ENCODE results near the gene SATB2. TPM values are rescaled to one million over a fixed set of nuclear protein-coding genes. Genes with fewer than 3 reads are reported as not detected.
A peak's percentile ranks its signal among the peaks of the same experiment; 100 is the strongest.

Gene SATB2
- total RNA-seq, 2 donors from 2014 or later: 0.05 to 0.29 TPM

DNA sequence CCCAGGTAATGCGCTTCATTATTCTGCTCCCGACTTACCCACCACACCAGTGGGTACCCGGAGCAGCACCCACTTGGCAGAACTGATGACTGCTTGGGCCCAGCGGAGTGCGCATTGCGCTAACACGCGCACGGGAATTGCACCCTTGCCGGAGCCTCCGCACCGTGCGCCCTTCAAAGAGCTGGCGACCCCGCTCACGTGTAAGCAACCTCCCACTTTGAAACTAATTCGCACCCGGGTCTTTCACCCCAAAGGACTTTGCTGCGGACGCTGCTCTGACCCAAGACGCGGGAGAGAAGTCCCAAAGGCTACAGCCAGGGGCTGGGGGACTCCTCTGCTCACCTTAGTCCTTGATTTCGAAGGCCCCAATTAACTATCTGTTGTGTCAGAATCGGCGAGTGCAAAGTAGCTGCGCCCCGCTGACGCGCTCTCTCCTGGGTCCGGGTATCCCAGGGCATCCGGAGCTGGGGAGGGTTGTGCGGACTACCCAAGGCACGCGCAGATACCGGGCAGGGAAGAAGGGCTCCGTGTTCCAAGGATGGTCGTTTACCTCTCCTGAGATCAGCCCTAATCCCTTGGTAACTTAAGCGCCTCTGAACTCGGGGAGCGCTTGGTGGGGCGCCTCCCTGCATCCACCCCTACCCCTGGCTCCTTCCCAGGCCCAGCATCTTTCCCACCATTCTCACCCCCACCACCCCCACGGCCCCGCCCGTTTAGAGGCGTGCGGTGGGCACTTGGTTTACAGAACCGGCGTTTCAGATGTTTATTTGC lies 13.1 kb upstream of the SATB2 start:
- Mint-ChIP-seq H3K36me3 (ENCODE audit: low read depth) (peaks cover 2% of the 10 kb centered on the region), H3K27me3 (peaks cover 94% of the 10 kb centered on the region), H3K4me3 (no peak overlapping the region), H3K27ac (no peak overlapping the region), H3K4me1 (peaks cover 14% of the 10 kb centered on the region)
- H3K9me3 ChIP-seq (ENCODE audit: control insufficient read depth, low read length, poor library complexity, severe bottlenecking): no peaks in the 10 kb centered on the region
- no peak for ATAC-seq
- no peak for DNase-seq

DNA sequence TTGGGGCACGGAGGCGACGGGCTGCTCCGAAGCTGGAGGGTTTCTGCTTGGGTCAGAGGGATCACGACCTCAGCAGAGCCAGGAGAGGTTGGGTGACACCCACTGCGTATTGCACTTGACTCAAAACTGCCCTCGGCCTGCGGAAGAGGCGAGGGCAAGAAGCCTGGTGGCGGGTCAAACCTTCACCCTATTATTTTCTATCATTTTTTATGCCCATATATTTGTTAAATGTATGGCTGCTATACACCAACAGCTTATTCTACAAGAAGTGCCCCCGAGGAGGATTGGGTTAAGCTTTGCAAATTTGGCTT lies 12.6 kb upstream of the SATB2 start:
- no peak for DNase-seq
- Mint-ChIP-seq H3K27ac (no peak overlapping the region), H3K36me3 (ENCODE audit: low read depth) (peaks cover 2% of the 10 kb centered on the region), H3K4me1 (peaks cover 14% of the 10 kb centered on the region), H3K4me3 (no peak overlapping the region), H3K27me3 (peaks cover 95% of the 10 kb centered on the region)
- ATAC-seq: no peak
- H3K9me3 ChIP-seq (ENCODE audit: control insufficient read depth, low read length, poor library complexity, severe bottlenecking): no peaks in the 10 kb centered on the region

DNA sequence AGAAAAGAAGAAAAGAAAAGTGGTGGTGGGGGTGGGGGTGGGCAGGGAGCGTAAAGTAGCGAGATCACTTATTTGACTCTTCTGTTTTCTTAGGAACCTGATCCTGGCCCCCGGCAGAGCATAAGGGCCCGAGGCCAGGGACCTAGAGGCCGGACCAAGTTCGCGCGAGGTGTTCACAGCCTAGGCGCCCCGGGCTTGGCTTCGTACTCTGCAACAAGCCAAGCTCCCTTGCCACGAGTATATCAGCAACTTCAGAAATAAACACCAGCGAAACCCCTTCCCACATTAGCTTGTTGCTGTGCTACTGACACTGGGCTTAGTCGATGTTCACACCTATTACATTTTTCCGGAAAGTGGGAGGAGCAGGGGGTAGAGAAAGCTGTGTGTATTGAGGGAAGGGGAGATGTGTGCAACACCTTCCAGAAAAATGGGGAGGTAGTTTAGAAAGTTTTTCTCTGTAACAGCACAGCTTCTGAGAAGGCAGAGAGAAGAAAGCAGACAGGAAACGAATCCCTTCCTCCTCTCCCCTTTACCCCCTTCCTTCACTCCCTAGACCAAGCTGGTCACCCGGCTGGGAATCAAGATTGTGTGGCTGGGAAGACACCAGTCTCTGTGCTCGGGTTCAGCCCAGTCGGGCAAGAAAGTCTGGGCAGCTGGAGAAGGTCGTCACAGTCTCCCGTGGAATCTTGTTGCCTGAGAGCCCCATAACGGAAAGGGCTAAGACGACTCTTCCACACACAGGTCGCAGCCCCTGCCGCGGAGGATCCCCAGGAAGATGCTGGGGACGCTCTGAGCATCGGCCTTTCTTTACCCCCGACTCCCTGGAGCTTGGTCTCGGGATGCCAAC lies 12.0 kb upstream of the SATB2 start:
- H3K27me3 Mint-ChIP-seq: peaks cover 89% of the 10 kb centered on the region
- H3K27ac Mint-ChIP-seq: no peak overlapping the region
- DNase-seq (no peak), ATAC-seq (no peak)
- H3K4me3 Mint-ChIP-seq: peak overlapping the region; percentile 73
- no peaks in the 10 kb centered on the region for H3K9me3 ChIP-seq (ENCODE audit: control insufficient read depth, low read length, poor library complexity, severe bottlenecking)
- peaks cover 2% of the 10 kb centered on the region for H3K36me3 Mint-ChIP-seq (ENCODE audit: low read depth)
- peaks cover 14% of the 10 kb centered on the region for H3K4me1 Mint-ChIP-seq

DNA sequence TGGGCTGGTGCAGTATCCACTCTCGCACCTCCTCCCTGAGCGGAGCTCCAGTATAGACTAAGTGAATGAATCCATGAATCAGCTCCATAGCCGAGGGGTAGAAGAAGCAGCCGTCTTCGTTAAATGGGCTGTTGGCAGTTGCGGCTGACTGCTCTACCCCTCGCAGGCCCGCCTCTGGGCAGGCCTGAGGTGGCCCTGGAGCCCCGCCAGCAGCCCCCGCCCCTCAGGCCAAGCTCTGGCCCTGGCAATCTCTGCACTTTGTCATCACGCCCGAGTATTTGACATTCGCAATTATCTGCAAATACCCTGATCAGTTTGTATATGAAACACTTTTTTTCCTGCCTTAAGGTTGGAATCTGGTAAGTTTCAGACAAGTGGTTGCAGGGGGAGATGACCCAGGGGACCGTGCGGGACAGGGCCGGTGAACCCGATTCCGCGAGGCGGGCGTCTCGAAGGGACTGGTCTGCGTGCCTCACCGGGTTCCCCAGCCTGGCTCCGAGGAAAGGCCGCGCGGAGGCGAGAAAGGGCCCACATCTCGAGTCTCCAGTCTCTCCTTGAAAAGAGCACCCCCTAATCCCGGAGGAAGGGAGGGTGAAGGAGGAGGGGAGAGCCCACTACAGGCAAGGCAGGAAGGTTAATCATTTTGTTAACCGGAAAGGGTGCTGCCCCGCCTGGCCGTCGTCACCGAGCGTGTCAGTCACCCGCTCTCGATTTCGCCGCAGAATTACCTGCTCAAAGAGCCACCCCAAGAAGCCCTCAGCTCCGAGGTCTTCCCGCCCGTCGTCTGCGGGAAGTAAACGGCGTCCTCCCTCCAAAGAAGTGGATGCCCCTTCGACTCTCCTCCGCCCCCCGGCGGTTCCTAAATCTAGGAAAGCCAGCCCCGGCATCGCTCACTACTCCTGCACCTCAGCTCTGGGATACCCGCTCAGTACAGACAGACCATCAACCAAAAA lies 11.1 kb upstream of the SATB2 start:
- H3K27me3 Mint-ChIP-seq: peaks cover 80% of the 10 kb centered on the region
- no peak for ATAC-seq
- H3K27ac Mint-ChIP-seq: no peak overlapping the region
- H3K4me3 Mint-ChIP-seq: peak overlapping the region; percentile 73
- H3K9me3 ChIP-seq (ENCODE audit: control insufficient read depth, low read length, poor library complexity, severe bottlenecking): no peaks in the 10 kb centered on the region
- H3K4me1 Mint-ChIP-seq: peaks cover 14% of the 10 kb centered on the region
- no peak for DNase-seq
- peaks cover 2% of the 10 kb centered on the region for H3K36me3 Mint-ChIP-seq (ENCODE audit: low read depth)

DNA sequence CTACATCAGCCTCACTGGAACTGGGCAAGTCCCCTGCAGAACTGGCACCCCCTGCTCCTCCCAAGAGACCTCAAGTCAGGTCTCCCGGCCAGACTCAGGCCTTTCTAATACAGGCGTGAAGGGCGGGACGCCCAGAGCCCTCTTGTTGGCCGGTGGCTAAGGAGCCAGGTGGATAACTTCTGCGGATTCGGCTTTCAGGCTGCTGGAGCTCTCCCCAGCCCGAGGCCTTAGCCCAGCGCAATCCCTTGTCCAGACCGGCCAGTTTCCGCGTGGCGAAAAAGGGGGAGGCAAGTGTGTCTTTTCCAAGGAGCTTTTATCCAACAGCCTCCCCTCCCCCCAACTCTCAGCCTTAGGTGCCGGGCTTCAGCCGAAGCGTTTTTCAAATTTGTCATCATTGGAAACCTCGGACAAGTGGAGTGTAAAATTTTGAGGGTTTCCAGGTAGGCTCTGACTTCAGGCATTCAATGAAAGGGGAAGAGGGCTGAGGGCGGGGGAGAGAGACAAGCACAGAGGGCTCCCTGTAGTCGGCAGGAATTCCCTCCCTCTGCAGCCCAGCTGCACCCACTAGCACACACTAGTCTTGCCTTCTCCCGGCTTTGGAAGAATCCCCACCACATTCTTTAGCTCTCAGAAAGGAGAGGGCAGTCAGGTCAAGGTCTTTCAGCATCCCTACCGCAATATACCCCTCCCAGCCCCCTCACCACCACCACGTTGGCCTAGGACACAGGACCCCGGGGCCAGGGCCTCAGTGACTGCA lies 9.5 kb upstream of the SATB2 start:
- DNase-seq: no peak
- H3K27ac Mint-ChIP-seq: no peak overlapping the region
- peaks cover 11% of the 10 kb centered on the region for H3K4me1 Mint-ChIP-seq
- H3K9me3 ChIP-seq (ENCODE audit: control insufficient read depth, low read length, poor library complexity, severe bottlenecking): no peaks in the 10 kb centered on the region
- H3K27me3 Mint-ChIP-seq: peaks cover 70% of the 10 kb centered on the region
- ATAC-seq: no peak
- H3K4me3 Mint-ChIP-seq: no peak overlapping the region
- H3K36me3 Mint-ChIP-seq (ENCODE audit: low read depth): peaks cover 2% of the 10 kb centered on the region

DNA sequence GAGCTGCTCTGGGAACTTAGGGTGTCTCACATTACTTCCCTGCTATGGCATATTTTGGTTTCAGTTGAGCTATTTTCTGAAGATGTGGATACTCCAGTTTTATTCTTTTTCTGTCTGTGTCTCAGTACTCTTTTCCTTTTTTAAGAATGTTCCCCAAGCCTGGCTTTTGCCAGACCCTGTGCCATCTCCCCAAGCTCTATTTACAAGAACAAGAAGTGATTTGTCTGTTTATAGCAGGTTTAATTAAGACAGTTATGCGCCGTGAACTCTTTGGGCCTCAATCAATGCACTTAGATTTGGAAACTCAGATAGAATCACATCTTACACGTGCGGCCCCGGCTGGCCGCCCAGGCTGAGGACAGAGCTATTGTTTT lies 8.9 kb upstream of the SATB2 start:
- no peak for ATAC-seq
- H3K36me3 Mint-ChIP-seq (ENCODE audit: low read depth): peaks cover 2% of the 10 kb centered on the region
- no peak overlapping the region for H3K27ac Mint-ChIP-seq
- peaks cover 2% of the 10 kb centered on the region for H3K9me3 ChIP-seq (ENCODE audit: control insufficient read depth, low read length, poor library complexity, severe bottlenecking)
- peaks cover 70% of the 10 kb centered on the region for H3K27me3 Mint-ChIP-seq
- H3K4me1 Mint-ChIP-seq: peaks cover 11% of the 10 kb centered on the region
- no peak overlapping the region for H3K4me3 Mint-ChIP-seq
- no peak for DNase-seq

DNA sequence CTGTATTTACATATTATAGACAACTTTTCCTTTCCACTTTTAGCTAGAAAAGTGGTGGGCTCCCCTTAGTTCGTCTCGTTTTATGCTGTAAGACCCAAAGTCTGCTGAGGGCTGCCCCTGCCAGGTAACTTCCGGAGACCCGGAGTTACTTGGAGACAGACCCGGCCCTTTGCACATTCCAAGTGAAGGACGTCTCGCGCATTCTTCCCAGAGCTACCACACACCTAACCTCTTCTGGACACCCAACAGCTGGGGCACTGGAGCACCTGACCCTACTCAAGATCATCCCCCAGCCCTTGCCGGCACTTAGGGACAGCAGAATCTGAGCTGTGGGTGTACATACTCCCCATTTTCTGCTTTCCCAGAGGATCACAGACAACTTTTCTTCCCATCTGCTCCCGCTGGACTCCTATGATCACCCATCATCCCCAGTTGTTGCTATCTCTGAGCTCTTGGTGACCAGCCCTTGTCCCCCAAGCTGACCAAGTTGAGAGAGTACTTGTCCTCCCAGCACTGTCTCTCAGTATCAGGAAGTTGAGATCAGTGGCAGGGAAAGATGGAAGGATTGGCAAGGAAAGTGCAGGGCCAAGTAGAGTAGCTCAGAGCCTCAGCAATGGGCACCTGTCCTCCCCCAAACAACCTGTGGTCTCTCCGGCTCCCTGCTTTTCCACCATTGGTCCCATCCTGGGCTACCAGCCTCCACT lies 8.4 kb upstream of the SATB2 start:
- H3K4me3 Mint-ChIP-seq: no peak overlapping the region
- peaks cover 70% of the 10 kb centered on the region for H3K27me3 Mint-ChIP-seq
- no peak for DNase-seq
- no peak for ATAC-seq
- peaks cover 11% of the 10 kb centered on the region for H3K4me1 Mint-ChIP-seq
- peaks cover 6% of the 10 kb centered on the region for H3K9me3 ChIP-seq (ENCODE audit: control insufficient read depth, low read length, poor library complexity, severe bottlenecking)
- H3K36me3 Mint-ChIP-seq (ENCODE audit: low read depth): peaks cover 2% of the 10 kb centered on the region
- no peak overlapping the region for H3K27ac Mint-ChIP-seq

DNA sequence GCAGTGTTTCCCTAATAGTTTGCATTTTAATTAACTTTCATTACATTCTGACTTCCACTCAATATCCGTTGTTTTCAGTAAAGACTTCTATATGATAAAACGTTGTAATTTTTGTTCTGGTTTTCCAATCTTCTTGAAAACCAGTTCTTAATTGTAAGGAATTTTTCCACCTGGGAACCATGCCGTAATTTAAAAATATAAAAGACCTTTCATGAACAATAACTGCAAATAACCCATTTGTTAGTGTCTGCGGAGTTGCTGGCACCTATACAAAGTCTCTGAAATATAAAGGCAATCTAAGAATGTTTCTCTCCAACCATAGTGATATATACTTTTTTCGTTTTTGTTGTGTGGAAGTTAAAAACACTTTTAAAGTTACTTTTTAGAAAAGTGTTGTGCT lies 7.7 kb upstream of the SATB2 start:
- H3K9me3 ChIP-seq (ENCODE audit: control insufficient read depth, low read length, poor library complexity, severe bottlenecking): peaks cover 9% of the 10 kb centered on the region
- Mint-ChIP-seq H3K36me3 (ENCODE audit: low read depth) (peaks cover 2% of the 10 kb centered on the region), H3K4me1 (peaks cover 10% of the 10 kb centered on the region), H3K4me3 (no peak overlapping the region), H3K27me3 (peaks cover 70% of the 10 kb centered on the region), H3K27ac (peak overlapping the region; percentile 1)
- no peak for ATAC-seq
- no peak for DNase-seq

DNA sequence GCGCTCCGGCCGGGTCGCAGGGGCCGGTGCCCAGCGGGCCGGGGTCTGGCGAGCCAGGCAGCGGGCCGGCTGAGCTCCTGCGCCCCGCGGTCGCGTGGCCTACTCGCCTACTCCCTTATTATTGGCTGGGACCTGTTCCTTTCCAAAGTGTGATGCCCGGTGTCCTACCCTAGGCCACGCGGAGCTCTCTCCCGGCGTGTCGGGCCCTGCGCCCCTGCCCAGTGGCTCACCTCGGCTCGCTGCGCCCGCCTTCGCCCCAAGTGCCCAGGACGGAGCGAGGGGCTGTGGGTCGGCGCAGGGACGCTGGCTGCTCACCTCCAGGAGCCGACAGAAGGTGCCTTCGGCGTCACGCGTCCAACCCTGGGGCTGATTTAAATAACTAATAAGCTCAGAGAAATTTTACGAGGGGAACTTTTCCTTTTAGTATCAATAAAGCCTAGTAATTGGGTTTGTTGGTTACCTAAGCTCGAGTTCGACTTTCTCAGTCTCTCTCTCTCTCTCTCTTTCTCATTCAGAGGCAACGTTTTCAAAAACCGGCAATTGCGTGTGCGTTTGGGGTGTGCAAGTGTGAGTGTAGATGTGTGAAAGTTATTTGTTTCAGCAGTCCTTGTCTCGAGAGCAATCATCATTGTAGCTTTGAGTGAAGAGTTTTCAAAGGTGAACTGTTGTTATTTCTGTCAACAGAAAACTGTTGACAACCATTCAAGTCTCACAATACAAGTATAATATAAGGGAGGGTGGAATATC lies 7.0 kb upstream of the SATB2 start:
- DNase-seq: no peak
- ATAC-seq: no peak
- H3K4me3 Mint-ChIP-seq: no peak overlapping the region
- H3K36me3 Mint-ChIP-seq (ENCODE audit: low read depth): peaks cover 2% of the 10 kb centered on the region
- peak overlapping the region; percentile 1 for H3K27ac Mint-ChIP-seq
- H3K4me1 Mint-ChIP-seq: peaks cover 15% of the 10 kb centered on the region
- H3K9me3 ChIP-seq (ENCODE audit: control insufficient read depth, low read length, poor library complexity, severe bottlenecking): peaks cover 11% of the 10 kb centered on the region
- peaks cover 70% of the 10 kb centered on the region for H3K27me3 Mint-ChIP-seq

DNA sequence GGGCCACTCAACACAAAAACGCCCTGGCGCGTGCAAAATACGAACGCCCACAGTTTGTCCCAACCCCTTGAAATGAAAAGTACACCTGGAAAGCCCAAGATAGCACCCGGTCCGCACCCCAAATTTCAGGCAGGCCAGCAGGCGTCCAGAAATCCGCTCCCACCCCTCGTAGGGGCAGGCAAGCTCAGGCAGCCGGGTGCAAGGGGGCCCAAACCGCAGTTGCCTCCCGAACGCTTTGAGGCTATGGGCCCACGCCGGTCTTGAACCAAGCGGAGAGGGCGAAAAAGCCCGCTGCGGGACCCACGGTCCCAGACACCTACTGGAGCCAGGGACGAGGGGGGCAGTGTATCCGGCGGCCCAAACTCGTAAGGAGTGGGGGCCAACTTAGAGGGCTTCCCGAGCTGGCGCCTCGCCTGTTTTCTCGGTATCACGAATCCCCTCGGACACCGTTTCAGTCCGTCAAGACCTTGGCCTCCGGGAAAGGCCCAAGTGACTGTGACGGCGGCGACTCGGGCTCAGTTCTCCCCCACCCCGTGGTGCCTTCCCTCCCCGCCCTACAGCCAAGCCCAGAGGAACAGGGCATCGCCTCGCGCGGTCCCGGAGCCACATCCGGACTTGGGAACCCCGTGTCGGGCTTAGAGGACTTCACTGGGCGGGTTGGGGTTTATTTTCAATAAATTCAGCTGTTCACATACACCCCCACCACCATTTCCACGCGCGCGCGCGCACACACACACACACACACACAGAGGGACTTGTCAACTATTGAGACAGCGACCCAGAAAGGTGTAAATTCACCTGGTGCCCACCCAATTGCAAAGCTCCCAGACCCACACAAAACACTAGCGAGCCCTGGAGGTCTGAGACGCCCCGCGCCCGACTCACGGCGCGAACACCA lies 6.2 kb upstream of the SATB2 start:
- peaks cover 11% of the 10 kb centered on the region for H3K9me3 ChIP-seq (ENCODE audit: control insufficient read depth, low read length, poor library complexity, severe bottlenecking)
- Mint-ChIP-seq H3K4me3 (peak overlapping the region; percentile 62), H3K27me3 (peaks cover 67% of the 10 kb centered on the region), H3K27ac (no peak overlapping the region), H3K4me1 (peaks cover 16% of the 10 kb centered on the region), H3K36me3 (ENCODE audit: low read depth) (peaks cover 5% of the 10 kb centered on the region)
- ATAC-seq: no peak
- no peak for DNase-seq
